HTR-8/SVneo (cell line): ENCODE measurements around the gene CRACR2B.

ENCODE experiments used
- DNase-seq: peaks from one replicate; pipeline ENCODE4 v3.0.0; 2011; ENCODE audit warnings: low spot score, mixed read lengths; ENCODE audit not compliant: insufficient read length
- FAIRE-seq: peaks from 2 replicates; lab custom pipeline; 2011; peaks lifted over from hg19 to GRCh38; lab: Jason Lieb, UNC

The CRACR2B gene

DNA sequence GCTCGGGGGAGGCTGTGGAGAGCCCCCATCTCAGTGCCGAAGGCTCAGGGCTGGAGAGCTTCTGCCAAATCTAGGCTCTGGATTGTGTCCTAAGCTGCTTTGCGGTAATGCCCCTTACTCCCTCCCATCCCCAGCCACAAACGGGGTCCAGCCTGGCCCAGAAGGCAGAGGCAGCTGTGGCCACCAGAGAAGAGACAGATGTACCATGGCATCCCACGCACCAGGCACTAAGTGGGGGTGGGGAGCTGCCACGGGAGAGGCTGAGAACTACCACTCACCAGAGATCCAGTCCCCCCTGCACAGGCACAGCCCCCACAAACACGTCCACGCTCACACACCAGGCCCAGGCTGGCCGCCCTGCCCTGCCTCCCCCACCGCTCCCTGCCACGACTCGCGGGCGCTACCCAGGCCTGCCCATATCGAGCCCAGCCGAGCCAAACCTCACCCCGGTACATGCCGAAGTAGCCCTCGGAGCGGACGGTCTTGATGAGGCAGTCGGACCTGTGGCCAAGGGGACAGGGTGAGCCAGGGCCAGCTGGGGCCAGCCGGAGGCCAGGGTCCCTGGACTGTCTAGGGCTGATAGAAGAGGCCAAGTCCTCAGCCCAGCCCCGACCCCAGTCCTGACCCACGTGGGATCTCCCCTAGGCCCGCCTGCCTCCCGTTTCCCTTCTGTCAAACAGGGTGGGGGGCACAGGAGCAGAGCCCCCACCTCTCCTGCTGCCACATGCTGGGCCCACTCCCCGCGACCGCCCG lies 33.5 kb upstream of the CRACR2B start:
- DNase-seq (no peak), FAIRE-seq (no peak)

DNA sequence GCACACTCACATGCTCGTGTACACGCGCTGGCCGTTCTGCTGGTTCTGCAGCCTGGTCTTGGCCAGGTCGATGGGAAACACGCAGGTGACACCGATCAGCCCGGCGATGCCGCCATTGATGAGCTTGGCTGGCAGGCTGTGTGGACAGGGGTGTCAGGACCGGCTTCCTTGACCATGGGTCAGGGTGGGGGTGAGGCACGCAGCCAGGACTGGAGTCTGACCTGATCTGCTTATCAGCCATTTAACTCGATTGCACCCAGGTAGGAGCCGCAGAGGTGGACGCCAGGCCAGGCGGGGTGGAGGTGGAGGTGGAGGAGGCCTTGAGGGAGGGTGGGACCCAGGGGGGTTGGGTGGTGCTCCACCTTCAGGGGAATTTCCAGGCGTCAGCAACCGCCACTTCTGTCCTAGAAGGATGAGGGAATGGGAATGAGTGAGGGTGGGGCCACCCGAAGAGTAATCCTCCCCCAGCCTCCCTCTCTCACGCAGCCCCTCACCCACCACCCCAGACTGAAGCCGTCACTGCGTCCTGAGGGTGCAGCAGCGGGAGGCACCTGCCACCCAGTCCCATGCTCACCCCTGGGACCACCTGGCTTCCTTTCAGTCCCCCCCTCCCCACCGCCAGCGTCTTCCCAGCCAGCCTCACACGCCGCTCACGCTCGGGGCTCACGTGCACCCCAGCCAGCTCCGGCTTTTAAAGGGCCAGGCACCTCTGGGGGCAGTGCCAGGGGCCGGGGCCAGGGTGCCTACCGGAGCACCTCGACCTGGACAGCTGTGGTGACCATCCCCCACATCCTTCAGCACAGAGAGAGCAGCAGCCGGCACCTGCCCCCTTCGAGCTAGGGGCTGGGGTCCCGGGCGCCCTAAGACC lies 32.7 kb upstream of the CRACR2B start:
- FAIRE-seq (peak; percentile 69), DNase-seq (no peak)

DNA sequence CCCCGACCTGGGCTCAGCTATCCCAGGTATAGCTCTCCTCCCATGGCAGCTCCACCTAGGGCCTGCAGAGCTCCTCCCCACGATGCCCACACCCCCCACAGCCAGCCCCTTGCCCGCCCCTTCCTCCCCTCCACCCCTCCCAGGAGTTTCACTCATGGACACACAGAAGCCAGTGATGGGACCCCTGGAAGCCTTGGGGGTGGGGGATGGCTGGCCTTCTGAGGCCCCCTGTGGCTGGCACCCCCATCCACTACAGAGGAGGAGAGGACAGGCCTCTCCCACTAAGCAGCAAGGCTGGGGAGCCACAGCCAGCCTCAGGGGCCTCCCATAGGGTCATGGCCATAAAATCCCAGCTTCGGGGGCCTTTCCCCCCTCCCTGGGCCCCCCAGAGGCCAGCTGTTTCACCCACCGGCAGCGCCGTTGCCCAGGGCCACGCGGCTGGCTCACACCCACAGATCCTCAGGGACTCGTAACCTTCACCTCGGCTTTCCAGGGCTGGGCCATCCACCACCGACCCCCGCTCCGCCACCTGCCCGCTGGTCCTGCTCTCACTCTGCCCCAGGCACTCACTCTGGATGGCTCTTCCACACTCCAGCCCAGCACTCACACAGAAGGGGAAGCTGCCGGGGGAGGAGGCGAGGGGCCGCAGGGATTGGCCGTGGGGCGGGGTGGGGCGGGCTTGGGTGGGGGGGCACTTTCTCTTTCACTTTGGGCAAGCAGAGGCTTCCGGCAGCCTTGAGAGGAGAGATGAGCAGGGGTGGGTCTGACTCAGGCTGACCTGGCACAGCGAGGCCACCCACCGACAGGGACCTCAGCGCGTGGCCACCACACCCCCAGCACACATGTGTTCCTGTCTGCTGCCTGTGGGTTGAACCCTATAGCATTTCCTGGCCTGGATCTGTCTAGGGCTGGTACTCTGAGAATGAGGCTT lies 31.8 kb upstream of the CRACR2B start:
- DNase-seq (peak; percentile 90), FAIRE-seq (peak; percentile 95)

DNA sequence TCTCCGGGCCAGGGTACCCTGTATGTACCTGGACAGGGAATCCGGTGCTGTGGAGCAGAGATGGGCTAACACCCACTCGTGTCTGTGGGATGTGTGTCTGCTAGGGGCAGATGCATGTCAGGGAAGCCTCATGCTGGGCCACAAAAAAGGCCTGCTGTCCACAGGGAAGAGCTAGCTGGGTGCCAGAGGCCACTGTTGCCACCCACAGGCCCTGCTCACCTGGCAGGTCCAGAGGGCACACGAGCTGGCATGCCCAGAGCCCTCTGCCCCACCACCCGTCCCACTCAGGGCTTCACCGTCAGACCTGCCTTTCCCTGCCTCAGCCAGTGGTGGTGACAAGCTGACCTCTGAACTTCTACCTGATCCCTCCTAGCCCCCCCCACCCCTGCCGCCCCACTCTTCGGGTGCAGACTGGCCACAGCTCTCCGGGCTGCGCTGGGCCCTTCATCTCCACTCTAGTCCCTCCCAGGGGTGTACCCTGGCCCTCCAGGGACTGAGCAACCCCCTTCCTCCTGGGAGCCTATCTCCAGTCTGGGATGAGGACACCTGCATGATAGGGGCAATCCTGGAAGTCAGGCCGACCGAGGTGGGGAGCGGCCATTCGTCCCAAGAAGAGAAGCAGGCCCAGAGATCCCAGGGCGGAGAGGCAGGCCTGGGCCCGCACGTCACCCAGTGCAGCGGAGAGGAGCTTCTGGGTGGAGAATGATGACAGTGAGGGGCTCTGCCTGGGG lies 31.0 kb upstream of the CRACR2B start:
- no peak for DNase-seq
- FAIRE-seq, result peak; percentile 63

DNA sequence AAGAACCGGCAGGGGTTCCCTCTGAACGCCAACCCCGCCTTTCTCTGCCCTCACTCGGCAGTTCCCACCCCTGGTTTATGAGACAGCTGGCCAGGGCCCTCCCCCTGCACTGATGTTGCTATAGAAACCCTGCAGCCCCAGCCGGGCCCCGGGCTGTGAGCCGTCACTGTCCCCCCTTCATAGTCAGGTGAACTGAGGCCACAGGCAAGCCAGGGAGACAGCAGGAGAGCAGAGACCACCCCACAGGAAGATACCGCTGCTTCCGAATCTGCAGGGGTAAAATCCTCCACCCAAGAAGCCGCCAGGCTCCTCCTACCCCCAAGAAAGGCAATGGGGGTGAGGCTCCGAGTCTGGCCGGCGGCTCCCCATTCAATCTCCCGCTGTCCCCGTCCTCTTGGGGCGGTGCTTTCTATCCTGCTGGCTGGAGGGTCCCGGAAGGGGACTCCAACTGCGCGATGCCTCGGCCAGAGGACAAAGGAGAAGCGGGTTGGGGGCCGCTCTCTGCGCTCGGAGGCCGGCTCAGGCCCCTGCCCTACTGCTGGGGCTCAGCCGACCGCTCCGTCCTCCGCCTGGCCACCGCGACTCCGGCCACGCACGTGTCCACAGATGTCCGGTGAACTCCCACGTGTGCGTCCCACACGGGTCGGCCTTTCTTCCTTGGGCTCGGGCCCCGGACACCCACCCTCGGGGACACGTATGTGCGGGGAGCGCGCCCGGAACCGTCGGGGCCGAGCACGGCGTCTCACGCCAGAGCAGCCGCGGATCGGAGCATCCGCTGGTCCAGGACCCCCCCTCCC lies 30.2 kb upstream of the CRACR2B start:
- FAIRE-seq (peak; percentile 92), DNase-seq (no peak)

DNA sequence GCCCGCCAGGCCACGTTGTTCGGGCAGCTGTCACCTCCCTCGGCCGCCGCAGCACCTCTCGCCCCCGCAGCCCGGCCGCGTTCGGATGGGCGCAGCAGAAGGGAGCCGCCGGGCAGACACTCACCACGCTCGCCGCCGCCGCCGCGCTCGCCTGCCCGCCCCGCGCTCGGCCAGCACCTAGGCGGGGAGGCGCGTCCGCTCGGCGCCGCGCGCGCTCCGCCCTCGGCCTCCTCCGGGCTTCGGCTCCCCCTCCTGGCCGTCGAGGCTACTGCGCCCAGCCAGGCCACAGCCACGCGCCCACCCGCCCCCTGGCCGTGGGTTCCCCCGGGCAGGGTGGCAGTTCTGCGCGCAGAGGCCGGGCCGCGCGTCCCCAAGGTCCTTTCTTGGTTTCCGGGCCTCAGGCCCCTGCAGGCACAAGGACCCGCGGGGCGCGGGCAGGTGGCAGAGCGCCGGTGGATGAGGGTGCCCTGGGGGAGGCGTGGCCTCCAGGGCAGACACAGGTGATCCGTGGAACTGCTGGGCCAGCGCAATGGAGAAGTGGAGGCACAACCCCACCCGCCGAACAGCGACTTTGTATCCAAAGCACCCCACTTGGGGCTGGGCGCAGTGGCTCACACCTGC lies 29.5 kb upstream of the CRACR2B start, which contains the start of gene SLC25A22:
Gene SLC25A22, minus strand, starts transcription at position 189 of the 621 bp plus-strand sequence. CDS start 3,275 bp downstream, outside the sequence.
- FAIRE-seq, result no peak
- DNase-seq, result no peak

DNA sequence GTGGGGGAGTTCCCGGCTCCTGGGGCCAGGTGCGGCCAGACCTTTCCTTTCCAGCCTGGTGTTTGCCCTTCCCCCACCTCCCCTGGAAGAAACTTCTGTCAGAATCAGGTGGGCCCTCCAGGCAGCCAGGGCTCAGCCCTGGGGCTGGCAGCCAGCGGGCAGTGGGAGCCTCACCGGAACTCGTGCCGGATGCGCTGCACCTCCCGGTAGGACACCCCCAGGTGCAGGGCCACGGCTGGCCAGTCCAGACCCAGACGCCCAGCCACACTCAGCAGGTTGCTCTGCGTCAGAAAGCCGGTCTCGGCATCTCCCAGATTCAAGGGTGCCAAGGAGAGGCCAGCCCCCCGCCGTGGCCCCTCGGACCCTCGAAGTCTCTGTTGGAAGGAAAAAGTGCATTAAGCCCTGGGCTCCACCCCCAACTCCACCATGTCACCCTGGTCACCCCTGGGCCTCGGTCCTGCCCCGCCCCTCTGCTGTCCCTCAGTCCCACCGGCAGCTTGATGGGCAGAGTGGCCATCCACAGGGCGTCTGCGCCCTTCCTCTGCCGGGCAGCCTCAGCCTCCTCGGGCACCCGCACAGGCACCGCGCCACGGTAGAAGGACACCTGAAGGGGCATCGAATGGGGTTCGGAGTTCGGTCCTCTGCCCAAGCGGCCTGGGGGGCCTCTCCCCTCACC lies 27.9 kb upstream of the CRACR2B start:
- FAIRE-seq, result no peak
- no peak for DNase-seq

DNA sequence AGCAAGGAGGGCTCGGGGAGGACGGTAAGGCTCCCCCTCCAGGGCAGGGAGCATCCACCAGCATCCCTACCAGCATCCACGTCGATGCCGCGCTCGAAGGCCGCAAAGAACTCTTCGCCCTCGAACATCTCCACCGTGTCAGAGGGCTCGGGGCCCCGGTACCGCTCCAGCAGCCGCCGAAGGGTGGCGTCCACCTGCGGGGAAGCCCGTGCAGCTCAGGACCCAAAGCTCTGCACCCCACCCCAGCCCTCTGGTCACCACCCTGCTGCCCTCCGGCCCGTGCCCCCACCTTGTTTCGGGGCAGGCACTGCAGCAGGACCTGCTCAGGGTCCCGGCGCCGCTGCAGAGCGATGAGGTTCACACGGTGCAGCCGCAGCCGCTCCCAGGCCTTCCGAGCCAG lies 27.2 kb upstream of the CRACR2B start:
- FAIRE-seq (no peak), DNase-seq (no peak)

GRCh38 chr11:801097-801780 lies 26.5 kb upstream of the CRACR2B start:
- DNase-seq, result no peak
- no peak for FAIRE-seq

DNA sequence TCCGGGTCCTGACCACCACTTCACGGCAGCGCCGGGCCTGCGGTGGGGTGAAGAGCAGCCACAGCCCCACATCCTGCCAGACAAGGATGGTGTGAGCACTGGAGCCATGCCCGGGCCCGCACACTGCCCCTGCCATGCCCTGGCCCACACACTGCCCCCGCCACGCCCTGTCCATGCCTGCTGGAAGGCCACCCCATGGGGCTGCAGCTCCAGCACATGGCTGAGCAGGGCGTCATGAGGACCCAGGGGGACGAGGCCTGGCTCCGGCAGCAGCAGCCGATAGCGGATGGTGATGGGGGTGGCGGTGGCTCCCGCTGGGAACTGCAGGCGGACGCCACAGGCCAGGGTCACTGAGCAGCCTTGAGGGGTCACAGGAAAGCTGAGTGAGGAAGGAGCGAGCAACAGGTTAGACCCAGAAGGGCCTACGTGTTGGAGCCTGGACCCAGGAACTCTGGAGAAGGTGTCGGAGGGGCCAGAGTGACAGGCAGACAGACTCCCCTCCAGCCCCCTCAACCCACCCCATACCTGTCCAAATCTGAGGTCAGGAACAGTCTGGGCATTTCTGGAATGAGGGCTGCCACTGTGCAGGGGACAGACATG lies 25.6 kb upstream of the CRACR2B start:
- no peak for FAIRE-seq
- DNase-seq, result no peak

DNA sequence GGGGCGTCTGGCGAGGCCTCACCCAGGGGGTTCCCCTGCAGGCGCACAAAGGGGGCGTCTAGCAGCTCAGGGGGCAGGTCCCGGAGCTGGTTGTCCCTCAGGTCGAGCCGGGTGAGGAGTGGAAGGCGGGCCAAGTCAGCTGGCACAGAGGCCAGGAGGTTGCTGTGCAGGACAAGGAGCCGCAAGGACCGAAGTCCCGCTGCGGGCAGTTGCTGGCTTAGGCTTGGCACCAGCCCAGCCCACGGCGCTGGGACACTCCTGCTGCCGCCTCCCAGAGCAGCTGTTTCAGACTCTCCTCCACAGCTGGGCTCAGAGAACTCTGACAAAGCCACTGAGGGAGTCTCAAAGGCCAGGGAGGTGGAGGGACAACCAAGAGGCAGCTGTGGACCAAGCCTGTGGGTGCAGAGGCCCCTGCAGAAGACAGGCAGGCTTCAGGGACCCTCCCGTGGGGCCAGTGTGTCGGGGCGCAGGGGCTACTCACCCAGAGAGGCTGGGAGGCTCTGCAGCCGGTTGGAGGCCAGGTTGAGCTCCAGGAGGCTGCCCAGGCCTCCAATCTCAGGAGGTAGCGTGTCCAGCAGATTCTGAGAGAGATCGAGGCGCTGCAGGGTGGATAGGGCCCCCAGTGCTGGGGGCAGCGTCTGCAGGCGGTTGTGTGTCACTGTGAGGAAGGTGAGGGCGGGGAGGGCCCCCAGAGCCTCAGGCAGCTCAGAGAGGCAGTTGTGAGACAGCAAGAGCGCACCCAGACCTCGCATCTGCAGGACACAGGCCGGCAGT lies 24.8 kb upstream of the CRACR2B start:
- no peak for DNase-seq
- no peak for FAIRE-seq

GRCh38 chr11:803467-803742 lies 24.3 kb upstream of the CRACR2B start:
- FAIRE-seq (no peak), DNase-seq (no peak)

- peak; percentile 48 for FAIRE-seq
- peak; percentile 44 for DNase-seq
Measured at GRCh38 chr11:803770-804598, 23.7 kb upstream of the CRACR2B start.

DNA sequence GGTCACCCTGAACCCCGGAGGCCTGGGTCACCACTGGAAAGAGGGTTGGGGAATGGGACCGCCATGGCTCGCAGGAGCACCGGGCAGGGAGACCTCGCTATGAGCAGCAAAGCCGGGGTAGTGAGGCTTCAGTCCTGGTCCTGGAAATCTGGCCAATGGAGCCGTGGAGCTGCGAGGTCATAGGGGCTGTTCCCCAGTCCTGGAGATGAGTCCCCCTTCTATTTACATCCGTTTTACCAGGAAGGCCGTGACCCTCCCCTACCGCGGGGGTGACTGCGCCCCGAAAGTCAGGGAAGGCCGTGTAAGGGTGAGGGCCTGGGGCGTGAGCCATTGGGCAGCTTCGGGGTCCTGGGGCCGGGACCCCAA lies 23.1 kb upstream of the CRACR2B start:
- FAIRE-seq, result no peak
- no peak for DNase-seq

DNA sequence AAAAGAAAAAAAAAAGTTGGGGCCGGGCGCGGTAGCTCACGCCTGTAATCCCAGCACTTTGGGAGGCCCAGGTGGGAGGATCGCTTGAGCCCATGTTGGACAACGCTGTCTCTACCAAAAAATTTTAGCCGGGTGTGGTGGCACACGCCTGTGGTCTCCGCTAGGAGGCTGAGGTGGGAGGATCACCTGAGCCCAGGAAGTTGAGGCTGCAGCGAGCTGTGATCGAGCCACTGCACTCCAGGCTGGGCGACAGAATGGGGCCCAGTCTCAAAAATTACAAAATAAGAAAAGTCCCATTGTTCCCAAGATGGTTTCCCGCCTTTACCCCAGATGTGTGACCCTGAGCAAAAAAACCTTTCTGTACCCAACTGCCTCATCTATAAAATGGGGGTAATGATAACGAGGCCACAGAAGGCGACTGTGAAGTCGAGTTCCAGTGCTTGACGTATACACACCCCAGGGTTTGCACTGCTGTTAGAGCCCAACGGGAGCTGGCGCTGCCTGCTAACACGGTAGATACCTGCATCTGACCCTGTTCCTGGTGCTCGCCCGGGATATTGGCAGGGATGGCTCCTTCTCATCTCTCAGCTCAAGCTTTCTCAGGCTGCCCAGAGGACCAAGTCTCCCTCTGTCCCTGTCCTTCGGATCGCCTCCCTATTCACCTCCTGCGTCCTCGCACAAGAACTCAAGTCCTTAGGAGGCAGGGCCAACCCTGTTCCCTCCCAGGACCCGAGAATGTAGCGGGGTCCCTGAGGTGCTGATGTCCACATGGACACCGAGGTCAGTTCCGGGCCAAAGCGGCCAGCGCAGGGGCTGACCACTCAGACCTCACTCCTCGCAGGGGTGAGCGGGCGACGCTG lies 19.1 kb upstream of the CRACR2B start:
- peak; percentile 26 for FAIRE-seq

More for the DNA sequence above, 19.1 kb upstream of the CRACR2B start:
- no peak for DNase-seq
